Fibroblast of pulmonary artery (primary cell): ENCODE measurements around the gene CRTC3.
A peak's percentile ranks its signal among the peaks of the same experiment; 100 is the strongest.
"Not testable (repeated sequence)": the region's sequence is repeated elsewhere in the genome, so short reads cannot be mapped to it uniquely, and the experiment has no call there.

ENCODE experiments used
- DNase-seq: peaks from one replicate; pipeline ENCODE4 v3.0.0-alpha.2; 2010; ENCODE audit warnings: low read depth
- H3K4me3 ChIP-seq: replicated peaks from 2 replicates; pipeline ENCODE4 v1.5.1; 2011; ENCODE audit warnings: low read depth, mild to moderate bottlenecking, control low read depth, low read length, moderate library complexity
- TF ChIP-seq, protein P1 (sequence below): IDR thresholded peaks from 2 replicates; pipeline ENCODE4 v1.5.1; 2011; ENCODE audit warnings: mild to moderate bottlenecking, control low read depth, low read length, inconsistent platforms; ENCODE audit errors: missing control alignments

The CRTC3 gene

DNA sequence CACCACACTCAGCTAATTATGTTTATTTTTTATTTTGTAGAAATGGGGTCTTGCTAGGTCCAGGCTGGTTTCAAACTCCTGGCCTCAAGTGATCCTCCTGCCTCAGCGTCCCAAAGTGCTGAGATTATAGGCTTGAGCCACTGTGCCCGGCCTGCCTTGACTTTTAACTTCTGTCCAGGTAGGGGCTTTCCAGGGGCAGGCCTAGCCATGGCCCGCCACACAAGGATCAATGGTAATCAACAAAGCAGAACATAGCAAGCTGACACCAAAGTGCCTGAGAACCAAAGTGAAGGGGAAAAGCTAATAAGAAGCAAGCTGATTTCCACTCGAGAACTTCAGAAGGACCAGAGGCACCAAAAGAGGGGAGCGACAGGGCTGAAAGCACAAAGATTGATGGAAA is 9.4 kb upstream of the CRTC3 start:
- H3K4me3 ChIP-seq, result no peak overlapping the region
- no peak for DNase-seq
- TF ChIP-seq, protein P1, sequence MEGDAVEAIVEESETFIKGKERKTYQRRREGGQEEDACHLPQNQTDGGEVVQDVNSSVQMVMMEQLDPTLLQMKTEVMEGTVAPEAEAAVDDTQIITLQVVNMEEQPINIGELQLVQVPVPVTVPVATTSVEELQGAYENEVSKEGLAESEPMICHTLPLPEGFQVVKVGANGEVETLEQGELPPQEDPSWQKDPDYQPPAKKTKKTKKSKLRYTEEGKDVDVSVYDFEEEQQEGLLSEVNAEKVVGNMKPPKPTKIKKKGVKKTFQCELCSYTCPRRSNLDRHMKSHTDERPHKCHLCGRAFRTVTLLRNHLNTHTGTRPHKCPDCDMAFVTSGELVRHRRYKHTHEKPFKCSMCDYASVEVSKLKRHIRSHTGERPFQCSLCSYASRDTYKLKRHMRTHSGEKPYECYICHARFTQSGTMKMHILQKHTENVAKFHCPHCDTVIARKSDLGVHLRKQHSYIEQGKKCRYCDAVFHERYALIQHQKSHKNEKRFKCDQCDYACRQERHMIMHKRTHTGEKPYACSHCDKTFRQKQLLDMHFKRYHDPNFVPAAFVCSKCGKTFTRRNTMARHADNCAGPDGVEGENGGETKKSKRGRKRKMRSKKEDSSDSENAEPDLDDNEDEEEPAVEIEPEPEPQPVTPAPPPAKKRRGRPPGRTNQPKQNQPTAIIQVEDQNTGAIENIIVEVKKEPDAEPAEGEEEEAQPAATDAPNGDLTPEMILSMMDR, result no peak

DNA sequence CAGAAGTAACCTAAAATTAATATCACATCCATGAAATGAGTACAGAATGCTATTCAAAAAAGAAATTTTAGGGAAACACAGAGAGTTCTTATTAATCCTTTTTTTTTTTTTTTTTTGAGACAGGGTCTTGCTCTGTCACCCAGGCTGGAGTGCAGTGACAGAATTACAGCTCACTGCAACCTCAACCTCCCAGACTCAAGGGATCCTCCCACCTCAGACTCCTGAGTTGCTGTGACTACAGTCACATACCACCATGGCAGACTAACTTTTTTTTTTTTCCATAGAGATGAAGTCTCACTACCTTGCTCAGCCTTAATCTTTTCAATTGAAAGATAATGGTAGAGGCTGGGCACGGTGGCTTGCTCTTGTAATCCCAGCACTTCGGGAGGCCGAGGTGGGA is 6.3 kb upstream of the CRTC3 start:
- DNase-seq, result no peak
- no peak overlapping the region for H3K4me3 ChIP-seq
- TF ChIP-seq, protein P1, result no peak

DNA sequence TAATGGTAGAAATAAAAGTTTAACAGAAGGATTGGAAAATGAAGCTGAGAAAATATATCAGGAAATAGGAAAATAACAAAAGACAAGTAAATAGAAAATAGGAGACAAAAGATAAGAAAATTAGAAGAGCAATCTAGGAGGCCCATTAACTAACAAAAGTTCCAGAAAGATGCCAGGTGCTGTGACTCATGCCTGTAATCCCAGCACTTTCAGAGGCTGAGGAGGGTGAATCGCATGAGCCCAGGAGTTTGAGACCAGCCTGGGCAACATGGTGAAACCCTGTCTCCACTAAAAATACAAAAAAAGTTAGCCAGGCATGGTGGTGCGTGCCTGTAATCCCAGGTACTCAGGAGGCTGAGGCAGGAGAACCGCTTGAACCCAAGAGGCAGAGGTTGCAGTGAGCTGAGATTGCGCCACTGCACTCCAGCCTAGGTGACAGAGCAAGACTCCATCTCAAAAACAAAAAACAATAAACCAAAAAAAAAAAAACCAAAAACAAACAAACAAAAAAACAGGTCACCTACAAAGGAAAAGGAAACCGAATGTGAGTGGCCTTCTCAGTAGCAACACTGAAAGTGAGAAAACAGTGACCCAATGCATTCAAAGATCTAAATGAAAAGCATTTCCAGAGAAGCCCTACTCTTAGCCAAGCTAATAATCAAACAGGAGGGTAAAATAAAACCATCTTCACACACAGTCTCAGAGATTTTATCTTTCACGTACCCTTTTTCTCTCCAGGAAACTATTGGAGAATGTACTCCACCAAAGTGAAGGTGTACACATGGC is 5.5 kb upstream of the CRTC3 start:
- not testable (repeated sequence) for DNase-seq

DNA sequence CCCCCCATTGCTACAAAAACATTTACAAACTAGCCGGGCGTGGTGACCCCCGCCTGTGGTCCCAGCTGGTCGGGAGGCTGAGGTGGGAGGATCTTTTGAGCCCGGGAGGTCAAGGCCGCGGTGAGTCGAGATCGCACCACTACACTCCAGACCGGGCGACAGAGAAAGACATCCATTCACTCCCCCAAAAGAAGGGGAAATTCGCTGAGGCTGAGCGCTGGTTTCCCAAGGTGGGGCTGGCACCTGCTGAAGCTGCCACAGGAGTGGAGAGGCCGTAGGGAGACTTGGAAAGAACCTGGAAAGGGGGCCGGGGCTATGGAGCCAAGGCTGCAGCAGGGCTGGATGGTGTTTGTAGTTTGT is 732 bp upstream of the CRTC3 start:
- no peak overlapping the region for H3K4me3 ChIP-seq
- no peak for DNase-seq
- TF ChIP-seq, protein P1, result no peak

More for the DNA sequence above, 5.5 kb upstream of the CRTC3 start:
- H3K4me3 ChIP-seq, result not testable (repeated sequence)

DNA sequence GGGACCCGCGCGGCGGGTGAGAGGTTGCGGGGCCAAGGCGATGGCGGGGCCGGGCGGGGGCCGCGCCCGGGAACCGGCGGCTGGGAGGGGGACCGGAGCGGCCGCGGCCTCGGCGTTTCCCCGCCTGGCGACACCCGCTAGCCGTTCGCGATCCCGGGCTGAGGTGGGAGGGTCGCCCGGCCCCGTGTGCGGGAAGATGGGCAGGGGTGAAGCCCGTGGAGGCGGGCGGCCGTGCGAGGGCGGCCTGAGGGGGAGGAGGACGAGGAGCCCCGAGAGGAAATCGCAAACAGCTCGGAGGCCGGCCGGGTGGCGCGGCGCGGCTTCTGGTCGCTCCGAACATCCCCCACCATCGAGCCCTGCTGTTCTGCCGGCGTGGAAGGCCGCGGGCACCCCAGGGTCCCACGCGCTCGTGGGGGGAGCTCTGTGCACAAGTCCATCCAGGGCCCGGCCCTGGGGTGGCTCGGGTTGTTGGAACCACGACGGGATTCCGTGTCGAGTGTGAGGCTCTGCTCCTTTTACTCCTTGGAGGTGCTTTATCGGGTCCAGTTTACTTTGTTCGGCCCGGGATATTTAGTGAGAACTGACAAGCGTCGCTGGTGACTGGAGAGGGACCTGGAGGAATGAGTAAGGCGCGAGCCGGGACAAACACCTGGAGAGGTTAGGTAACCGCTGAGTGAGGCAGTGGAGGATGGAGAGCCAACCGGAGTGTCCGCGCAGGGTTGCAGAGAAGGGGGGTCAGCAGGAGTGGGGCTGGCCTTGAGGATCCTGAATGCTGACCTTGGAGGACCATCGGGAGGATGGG is 728 bp downstream of the CRTC3 start:
- peak; percentile 38 for DNase-seq
- TF ChIP-seq, protein P1, result no peak
- H3K4me3 ChIP-seq, result peak overlapping the region; percentile 85

DNA sequence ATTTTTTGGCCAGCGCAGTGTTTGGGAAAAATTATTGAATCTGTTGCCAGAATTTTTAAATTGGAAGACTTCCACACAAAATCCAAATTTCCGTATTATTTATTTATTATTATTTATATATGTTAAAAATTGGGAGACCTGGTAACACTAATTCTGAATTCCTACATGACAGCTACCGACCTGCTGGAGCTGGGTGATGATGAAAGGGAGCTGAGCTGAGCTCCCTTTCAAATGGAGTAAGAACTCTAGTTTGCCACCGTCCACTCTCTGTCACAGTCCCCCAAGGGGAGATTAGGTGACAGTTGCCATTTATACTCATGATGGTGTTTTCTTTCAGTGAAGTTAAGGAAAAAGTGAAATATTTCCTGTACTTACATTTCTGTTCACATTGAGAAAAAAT is 1.4 kb downstream of the CRTC3 start:
- TF ChIP-seq, protein P1, result no peak
- DNase-seq, result no peak

DNA sequence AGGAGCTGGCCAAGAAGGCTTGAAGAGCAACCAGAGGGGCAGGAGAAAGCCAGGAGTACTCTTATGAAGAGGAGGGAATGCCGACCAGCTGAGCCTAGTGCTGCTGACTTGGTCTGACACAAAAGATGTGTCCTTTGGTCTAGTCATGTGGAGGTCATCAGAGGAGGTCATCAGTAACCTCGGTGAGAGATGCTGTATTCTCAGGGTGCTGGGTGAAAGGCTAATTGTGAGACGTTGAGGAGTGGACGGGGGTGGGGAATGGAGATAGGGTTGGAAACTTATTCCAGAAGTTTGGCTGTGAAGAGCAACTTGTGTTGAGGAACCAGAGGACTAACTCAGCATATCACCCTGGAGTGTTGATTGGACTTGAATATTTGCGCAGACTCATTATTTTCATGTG is 5.5 kb downstream of the CRTC3 start:
- no peak overlapping the region for H3K4me3 ChIP-seq
- no peak for DNase-seq
- TF ChIP-seq, protein P1, result no peak

More for the DNA sequence above, 1.4 kb downstream of the CRTC3 start:
- H3K4me3 ChIP-seq, result peak overlapping the region; percentile 85
